Body of pancreas (tissue), 4 donors: ENCODE results near the gene STK36. TPM values are rescaled to one million over a fixed set of nuclear protein-coding genes. Genes with fewer than 3 reads are reported as not detected.

Source experiments
- ATAC-seq: fragments of 150-250 bp; one replicate; pipeline ENCODE4 v1.9.1; 2016
- DNase-seq, 4 donors: peaks; one replicate each; pipeline ENCODE4 v3.0.0-alpha.2; 2019
- H3K27ac ChIP-seq, 4 donors: fragments of 200-600 bp; sonication (generic); 1 replicate in 3 of 4; 2 replicates in 1 of 4; pipeline versions ENCODE4 v1.5.1 to v1.6.1; 2016 to 2019; ENCODE audit warnings: mild to moderate bottlenecking in 1 of 4, mixed read lengths in 1 of 4, moderate library complexity in 1 of 4
- H3K27me3 ChIP-seq, 2 donors: fragments of 200-600 bp; sonication (generic); one replicate each; pipeline ENCODE4 v1.6.0; 2016; ENCODE audit warnings: mild to moderate bottlenecking in 1 of 2
- H3K36me3 ChIP-seq, 2 donors: fragments of 200-600 bp; sonication (generic); replicated peaks in 1 of 2; 2 replicates each; pipeline ENCODE4 v1.5.1; 2016; ENCODE audit warnings: low read depth in 2 of 2; ENCODE audit not compliant: insufficient read depth in 1 of 2
- H3K4me1 ChIP-seq: fragments of 200-600 bp; sonication (generic); one replicate; pipeline ENCODE4 v1.6.0; 2016
- H3K4me3 ChIP-seq, 2 donors: fragments of 200-600 bp; sonication (generic); 1 replicate in 1 of 2; 2 replicates in 1 of 2; pipeline ENCODE4 v1.5.1; 2016 to 2019
- H3K9me3 ChIP-seq, 3 donors: fragments of 200-600 bp; sonication (generic); 1 replicate in 2 of 3; 2 replicates in 1 of 3; pipeline ENCODE4 v1.5.1; 2016
- POLR2A ChIP-seq, 3 donors: fragments of 450-650 bp; IDR thresholded peaks; one replicate each; pipeline ENCODE4 v1.6.1; 2016; ENCODE audit warnings: antibody characterized with exemption in 3 of 3, mild to moderate bottlenecking in 2 of 3
- WGBS, 2 donors: methylation state at CpG; one replicate each; pipeline ENCODE4 v1.1.5; 2017; 5-methylcytosine and 5-hydroxymethylcytosine counted together
- intact Hi-C: fragments of 100-400 bp; cut with DNase I; formaldehyde crosslinking; loops from one replicate; pipeline ENCODE4 v1.15.1; 2023
- total RNA-seq, 2 donors: library from RNA; depleted of rRNA; stranded (reverse); fragments of >200 nt; gene quantifications; one replicate each; pipeline ENCODE4 v1.1.0, GENCODE V29; 2016
- TF ChIP-seq, protein P1 (sequence below), 7 experiments: fragments of 450-650 bp in 4 of 7; fragments of 200-600 bp in 3 of 7; sonication (generic) in 3 of 7; IDR thresholded peaks; one replicate each; pipeline ENCODE4 v1.5.1; 2016 to 2019; ENCODE audit warnings: antibody characterized with exemption in 7 of 7

The STK36 gene
- total RNA-seq, 2 donors from 2014 or later: 35.0 to 57.4 TPM

DNA sequence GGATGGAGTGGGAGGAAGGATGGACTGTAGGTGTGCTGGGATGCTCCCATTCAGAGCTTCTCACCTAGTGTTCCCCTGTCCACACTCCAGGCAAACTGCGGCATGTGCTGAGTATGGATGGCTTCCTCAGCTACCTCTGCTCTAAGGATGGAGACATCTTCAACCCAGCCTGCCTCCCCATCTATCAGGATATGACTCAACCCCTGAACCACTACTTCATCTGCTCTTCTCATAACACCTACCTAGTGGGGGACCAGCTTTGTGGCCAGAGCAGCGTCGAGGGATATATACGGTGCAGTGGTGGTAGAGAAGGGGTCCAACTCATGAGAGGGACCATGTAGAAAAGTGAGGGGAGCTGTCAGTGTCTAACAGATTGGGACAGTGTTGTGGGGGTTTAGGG, 43.9 kb upstream of the STK36 start:
- intact Hi-C loops: no loop called here
- no peaks in the 10 kb centered on the region for H3K36me3 ChIP-seq
- ATAC-seq (no peak), DNase-seq (no peak)
- no peak overlapping the region for H3K27ac ChIP-seq
- WGBS, 2 donors: 91 to 93% methylated on average over 4 of the region's 4 CpGs
- TF ChIP-seq, protein P1, sequence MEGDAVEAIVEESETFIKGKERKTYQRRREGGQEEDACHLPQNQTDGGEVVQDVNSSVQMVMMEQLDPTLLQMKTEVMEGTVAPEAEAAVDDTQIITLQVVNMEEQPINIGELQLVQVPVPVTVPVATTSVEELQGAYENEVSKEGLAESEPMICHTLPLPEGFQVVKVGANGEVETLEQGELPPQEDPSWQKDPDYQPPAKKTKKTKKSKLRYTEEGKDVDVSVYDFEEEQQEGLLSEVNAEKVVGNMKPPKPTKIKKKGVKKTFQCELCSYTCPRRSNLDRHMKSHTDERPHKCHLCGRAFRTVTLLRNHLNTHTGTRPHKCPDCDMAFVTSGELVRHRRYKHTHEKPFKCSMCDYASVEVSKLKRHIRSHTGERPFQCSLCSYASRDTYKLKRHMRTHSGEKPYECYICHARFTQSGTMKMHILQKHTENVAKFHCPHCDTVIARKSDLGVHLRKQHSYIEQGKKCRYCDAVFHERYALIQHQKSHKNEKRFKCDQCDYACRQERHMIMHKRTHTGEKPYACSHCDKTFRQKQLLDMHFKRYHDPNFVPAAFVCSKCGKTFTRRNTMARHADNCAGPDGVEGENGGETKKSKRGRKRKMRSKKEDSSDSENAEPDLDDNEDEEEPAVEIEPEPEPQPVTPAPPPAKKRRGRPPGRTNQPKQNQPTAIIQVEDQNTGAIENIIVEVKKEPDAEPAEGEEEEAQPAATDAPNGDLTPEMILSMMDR (IDR thresholded peaks at IDR 0.05): no peak
- no peak overlapping the region for H3K4me3 ChIP-seq
- H3K4me1 ChIP-seq: no peaks in the 10 kb centered on the region
- no peaks in the 10 kb centered on the region for H3K9me3 ChIP-seq
- H3K27me3 ChIP-seq: no peaks in the 10 kb centered on the region

DNA sequence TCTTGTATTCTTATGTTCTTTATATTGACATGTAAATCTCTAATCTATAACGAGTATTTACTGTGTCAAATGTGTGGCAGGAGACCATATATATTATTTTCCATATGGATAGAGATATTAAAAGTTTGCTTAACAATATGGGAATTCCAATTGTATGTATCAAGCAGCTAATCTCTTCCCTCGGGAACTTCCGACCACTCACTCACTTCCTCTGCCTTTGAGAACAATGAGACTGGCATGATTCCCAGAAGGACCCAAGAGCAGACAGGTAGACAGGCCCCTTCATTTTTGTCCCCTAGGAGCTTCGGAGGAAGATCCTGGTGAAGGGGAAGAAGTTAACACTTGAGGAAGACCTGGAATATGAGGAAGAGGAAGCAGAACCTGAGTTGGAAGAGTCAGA, 40.0 kb upstream of the STK36 start:
- H3K36me3 ChIP-seq: peaks cover 0 to 7% of the 10 kb centered on the region in 2 donors
- 32 to 49% methylated on average over 4 of the region's 4 CpGs for WGBS, 2 donors
- TF ChIP-seq, protein P1 (IDR thresholded peaks at IDR 0.05): no peak
- no peak for TF ChIP-seq POLR2A (IDR thresholded peaks at IDR 0.05)

DNA sequence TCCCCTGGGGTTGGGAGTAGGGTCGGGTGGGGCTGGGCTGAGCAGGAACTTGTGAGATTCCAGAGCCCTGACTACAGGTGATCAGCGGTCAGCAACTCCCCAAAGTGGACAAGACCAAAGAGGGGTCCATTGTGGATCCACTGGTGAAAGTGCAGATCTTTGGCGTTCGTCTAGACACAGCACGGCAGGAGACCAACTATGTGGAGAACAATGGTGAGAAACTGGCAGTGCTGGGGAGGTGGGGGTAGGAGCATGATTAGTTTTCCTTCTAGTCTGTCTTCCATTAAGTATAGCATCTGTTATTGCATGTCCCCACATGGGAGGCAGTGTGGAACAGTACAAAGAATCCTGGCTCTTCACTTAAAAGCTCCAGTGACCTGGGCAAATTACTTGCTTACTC, 36.2 kb upstream of the STK36 start:
- DNase-seq (no peak), ATAC-seq (no peak)
- TF ChIP-seq, protein P1 (IDR thresholded peaks at IDR 0.05): no peak
- TF ChIP-seq POLR2A (IDR thresholded peaks at IDR 0.05): no peak
- no peak overlapping the region for H3K27ac ChIP-seq
- H3K27me3 ChIP-seq: no peaks in the 10 kb centered on the region
- intact Hi-C loops: no loop called here
- no peaks in the 10 kb centered on the region for H3K9me3 ChIP-seq
- 88 to 89% methylated on average over 5 of the region's 5 CpGs for WGBS, 2 donors
- peaks cover 8 to 35% of the 10 kb centered on the region in 2 donors for H3K36me3 ChIP-seq
- H3K4me3 ChIP-seq: no peak overlapping the region
- no peaks in the 10 kb centered on the region for H3K4me1 ChIP-seq

More for the DNA sequence above, 40.0 kb upstream of the STK36 start:
- no peaks in the 10 kb centered on the region for H3K27me3 ChIP-seq
- DNase-seq (no peak), ATAC-seq (no peak)
- H3K9me3 ChIP-seq: no peaks in the 10 kb centered on the region
- no peak overlapping the region for H3K27ac ChIP-seq
- intact Hi-C loops: no loop called here
- no peak overlapping the region for H3K4me3 ChIP-seq
- no peaks in the 10 kb centered on the region for H3K4me1 ChIP-seq

GRCh38 chr2:218638372-218638771, 33.5 kb upstream of the STK36 start:
- TF ChIP-seq, protein P1 (IDR thresholded peaks at IDR 0.05): no peak
- TF ChIP-seq POLR2A (IDR thresholded peaks at IDR 0.05): no peak
- intact Hi-C loops: no loop called here
- no peak for ATAC-seq
- no peak overlapping the region for H3K4me3 ChIP-seq
- H3K27me3 ChIP-seq: no peaks in the 10 kb centered on the region
- H3K4me1 ChIP-seq: no peaks in the 10 kb centered on the region
- 94 to 100% methylated on average over 4 to 18 of the region's 18 CpGs for WGBS, 2 donors
- H3K36me3 ChIP-seq: peaks cover 8 to 45% of the 10 kb centered on the region in 2 donors
- no peak for DNase-seq
- no peaks in the 10 kb centered on the region for H3K9me3 ChIP-seq
- H3K27ac ChIP-seq: no peak overlapping the region

DNA sequence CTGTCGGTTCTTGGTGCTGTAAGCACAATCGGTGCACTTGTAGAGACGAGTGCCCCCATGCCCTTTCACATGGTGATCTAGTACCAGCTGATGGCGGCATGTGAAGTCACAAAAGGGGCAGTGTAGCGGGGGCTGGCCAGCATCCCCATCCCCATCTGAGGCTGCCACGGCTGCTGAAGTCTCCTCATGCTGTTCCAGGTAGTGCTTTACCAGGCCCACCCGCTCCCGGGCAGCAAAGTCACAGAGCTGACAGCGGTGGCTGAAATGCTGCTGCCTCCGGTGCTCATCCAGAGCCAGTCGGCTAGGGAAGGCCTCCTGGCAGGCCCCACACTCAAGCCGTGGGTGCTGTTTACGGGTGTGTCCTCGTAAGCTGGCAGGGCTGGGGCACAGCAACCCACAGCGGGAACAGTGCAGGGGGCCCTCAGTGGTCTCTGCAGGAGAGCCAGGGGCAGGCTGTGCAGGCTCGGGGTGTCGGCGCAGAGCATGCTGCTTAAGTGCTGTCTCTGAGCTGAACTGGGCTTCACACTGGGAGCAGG, 29.7 kb upstream of the STK36 start:
- Histone ChIP-seq H3K27ac (no peak overlapping the region), H3K36me3 (peaks cover 8 to 48% of the 10 kb centered on the region in 2 donors), H3K27me3 (no peaks in the 10 kb centered on the region), H3K9me3 (no peaks in the 10 kb centered on the region), H3K4me3 (no peak overlapping the region), H3K4me1 (peaks cover 16% of the 10 kb centered on the region)
- intact Hi-C loops: loop anchor here (10.0 kb wide), 1 partner anchor 227 kb away; the partner anchor contains the start of gene VIL1
- TF ChIP-seq POLR2A (IDR thresholded peaks at IDR 0.05): no peak
- TF ChIP-seq, protein P1 (IDR thresholded peaks at IDR 0.05): no peak
- ATAC-seq: no peak
- no peak for DNase-seq
- WGBS, 2 donors: 85 to 92% methylated on average over 4 to 18 of the region's 18 CpGs
